Epidermal melanocyte (primary cell): Measurements from ENCODE around the gene OMA1.

Experiments used
- DNase-seq: peaks from one replicate; pipeline ENCODE4 v3.0.0; 2011; ENCODE audit warnings: low spot score; ENCODE audit not compliant: insufficient read length

OMA1 gene

DNA sequence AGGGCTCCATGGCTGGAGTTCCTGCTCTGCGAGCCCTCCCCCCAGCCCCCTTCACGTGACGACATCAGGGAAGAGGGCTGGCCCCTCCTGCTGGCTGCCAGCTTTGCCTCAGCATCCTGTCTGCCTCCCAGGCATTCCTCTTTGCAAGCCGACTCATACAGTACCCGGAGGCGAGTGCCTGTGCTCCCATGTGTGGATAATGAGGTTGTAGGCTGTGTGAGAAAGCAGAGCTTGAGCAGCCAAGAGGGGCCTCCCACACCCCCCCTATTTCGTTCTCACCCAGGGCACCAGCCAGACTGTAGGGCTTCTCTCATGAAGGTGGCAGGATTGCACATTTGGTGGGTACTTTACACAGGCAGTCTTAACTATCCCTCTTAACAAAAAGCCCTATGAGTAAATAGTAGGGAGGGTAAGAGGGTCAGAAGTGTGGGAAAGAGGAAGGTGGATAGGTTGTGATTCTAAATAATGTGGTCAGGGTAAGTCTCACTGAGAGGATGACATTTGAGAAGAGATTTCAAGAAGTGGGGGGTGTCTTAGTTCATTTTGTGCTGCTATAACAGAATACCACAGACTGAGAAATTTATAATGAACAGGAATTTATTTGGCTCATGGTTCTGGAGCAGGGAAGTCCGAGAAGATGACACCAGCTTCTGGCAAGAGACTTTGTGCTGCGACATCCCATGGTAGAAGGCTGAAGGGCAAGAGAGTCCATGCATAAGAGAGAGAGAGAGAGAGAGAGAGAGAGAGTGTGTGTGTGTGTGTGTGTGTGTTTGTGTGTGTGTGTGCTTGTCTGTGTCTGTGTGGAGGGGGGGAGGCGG is 113.5 kb downstream of the OMA1 start:
- DNase-seq = peak; percentile 60

DNA sequence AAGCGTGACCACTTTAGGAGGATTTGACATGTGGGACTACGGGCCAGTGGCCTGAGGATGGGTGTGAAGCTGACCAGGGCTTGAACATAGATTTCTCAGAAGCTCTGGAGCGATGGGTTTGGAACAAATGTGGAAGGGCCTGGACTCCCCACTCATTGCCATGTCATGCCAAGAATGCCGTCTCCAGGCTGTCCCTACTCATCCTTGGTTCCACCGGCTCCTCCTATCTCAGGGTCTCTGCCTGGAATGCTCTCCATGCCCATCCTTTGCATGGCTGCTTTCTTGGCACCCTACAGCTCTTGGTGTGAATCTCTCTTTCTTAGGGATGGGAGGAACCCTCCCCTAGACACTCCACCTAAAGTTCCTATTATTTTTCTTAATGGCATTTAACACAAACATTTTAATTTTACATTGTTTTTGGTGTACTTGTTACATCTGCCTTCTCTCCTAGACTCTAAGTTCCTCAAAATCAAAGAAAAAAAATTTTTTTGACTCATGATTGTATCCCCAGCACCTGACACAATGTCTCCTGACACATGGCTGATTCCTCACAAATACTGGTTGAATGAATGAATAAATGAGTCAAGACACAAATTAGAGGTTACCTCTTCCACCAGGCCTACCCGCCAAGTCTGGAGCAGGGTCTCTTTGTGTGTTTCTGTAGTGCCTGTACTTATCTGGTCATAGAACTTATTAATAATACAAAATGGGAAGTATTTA is 114.5 kb downstream of the OMA1 start:
- no peak for DNase-seq
